Fibroblast of lung (primary cell): Measurements from ENCODE around the gene ASTL. TPM values are rescaled to one million over a fixed set of nuclear protein-coding genes. Genes with fewer than 3 reads are reported as not detected.

Source experiments
- DNase-seq, 2 donors: peaks; one replicate each; pipeline versions ENCODE4 v3.0.0 to v3.0.0-alpha.2; 2010; ENCODE audit warnings: low read depth in 2 of 2
- H2AFZ ChIP-seq: 2 replicates; pipeline ENCODE4 v1.5.1; 2012; ENCODE audit warnings: low read length, control low read depth, inconsistent platforms
- H3K27ac ChIP-seq: 2 replicates; pipeline ENCODE4 v1.5.1; 2011; ENCODE audit warnings: low read length, control low read depth; ENCODE audit not compliant: insufficient read depth
- H3K27me3 ChIP-seq: 2 replicates; pipeline ENCODE4 v1.5.1; 2011; ENCODE audit warnings: mild to moderate bottlenecking, low read length; ENCODE audit not compliant: control insufficient read depth, insufficient read depth
- H3K36me3 ChIP-seq: 2 replicates; pipeline ENCODE4 v1.5.1; 2011; ENCODE audit warnings: low read length; ENCODE audit not compliant: control insufficient read depth, insufficient read depth
- H3K4me1 ChIP-seq: 2 replicates; pipeline ENCODE4 v1.5.1; 2011; ENCODE audit warnings: low read length; ENCODE audit not compliant: control insufficient read depth, insufficient read depth; ENCODE audit errors: extremely low read depth
- H3K4me2 ChIP-seq: 2 replicates; pipeline ENCODE4 v1.5.1; 2011; ENCODE audit warnings: low read length, control low read depth; ENCODE audit not compliant: insufficient read depth; ENCODE audit errors: extremely low read depth
- H3K4me3 ChIP-seq, 4 experiments: fragments of 200-600 bp in 1 of 4; sonication (generic) in 1 of 4; replicated peaks in 1 of 4; 2 replicates each; pipeline ENCODE4 v1.5.1; 2011 to 2016; ENCODE audit warnings: low read length in 4 of 4, low read depth in 3 of 4, mild to moderate bottlenecking in 3 of 4, control low read depth in 2 of 4, inconsistent platforms in 1 of 4, mixed read lengths in 1 of 4; ENCODE audit not compliant: insufficient read depth in 1 of 4; ENCODE audit errors: control extremely low read depth in 1 of 4
- H3K79me2 ChIP-seq: 2 replicates; pipeline ENCODE4 v1.5.1; 2012; ENCODE audit warnings: mild to moderate bottlenecking, low read length, inconsistent platforms; ENCODE audit not compliant: control insufficient read depth, insufficient read depth
- H3K9ac ChIP-seq: 2 replicates; pipeline ENCODE4 v1.5.1; 2011; ENCODE audit warnings: mild to moderate bottlenecking, low read length, control low read depth; ENCODE audit not compliant: insufficient read depth
- H3K9me3 ChIP-seq: 2 replicates; pipeline ENCODE4 v1.5.1; 2012; ENCODE audit warnings: low read depth, low read length; ENCODE audit not compliant: control insufficient read depth, insufficient read depth
- H4K20me1 ChIP-seq: 2 replicates; pipeline ENCODE4 v1.5.1; 2011; ENCODE audit warnings: low read length; ENCODE audit not compliant: control insufficient read depth, insufficient read depth; ENCODE audit errors: extremely low read depth
- CTCF ChIP-seq, 2 donors: IDR thresholded peaks in 1 of 2; conservative IDR thresholded peaks in 1 of 2; 1 replicate in 1 of 2; 2 replicates in 1 of 2; pipeline ENCODE4 v1.5.1; 2011 to 2012; ENCODE audit warnings: low read length in 2 of 2, control low read depth in 1 of 2, inconsistent platforms in 1 of 2, low read depth in 1 of 2, mild to moderate bottlenecking in 1 of 2
- EZH2 ChIP-seq: IDR thresholded peaks from 2 replicates; pipeline ENCODE4 v1.5.1; 2012; ENCODE audit warnings: low read length, control low read depth, mild to moderate bottlenecking; ENCODE audit errors: missing control alignments
- polyA plus RNA-seq, 2 donors: library from polyadenylated mRNA; depleted of rRNA in 1 of 2; stranded (reverse) in 1 of 2; unstranded in 1 of 2; fragments of >200 nt; gene quantifications; 2 replicates each; pipeline ENCODE4 v1.2.1, GENCODE V29; 2011 to 2012; ENCODE audit warnings: missing spikeins in 1 of 2
- total RNA-seq: library from RNA; depleted of rRNA; stranded (reverse); fragments of >200 nt; gene quantifications from 2 replicates; pipeline ENCODE4 v1.2.1, GENCODE V29; 2014

Gene ASTL
- total and polyA plus RNA-seq, 2 donors (not counting 1 experiment from before 2014, with no cell fraction given): not detected

- H3K27me3 ChIP-seq: peaks cover 27% of the 10 kb centered on the region
- H3K9me3 ChIP-seq: no peaks in the 10 kb centered on the region
These were observed 26.3 kb downstream of the ASTL start for GRCh38 chr2:96111823-96112500.

GRCh38 chr2:96111257-96111640 is 27.1 kb downstream of the ASTL start:
- Histone ChIP-seq H3K9ac (no peak overlapping the region), H4K20me1 (no peaks in the 10 kb centered on the region), H3K27me3 (peaks cover 27% of the 10 kb centered on the region), H3K4me3 (no peak overlapping the region), H2AFZ (no peak overlapping the region), H3K36me3 (no peaks in the 10 kb centered on the region), H3K4me1 (no peaks in the 10 kb centered on the region), H3K4me2 (no peak overlapping the region), H3K79me2 (no peaks in the 10 kb centered on the region), H3K27ac (no peak overlapping the region), H3K9me3 (no peaks in the 10 kb centered on the region)
- no peak for DNase-seq
- TF ChIP-seq CTCF (conservative IDR thresholded peaks at IDR 0.05 in 1 of 2, IDR thresholded peaks at IDR 0.05 in 1 of 2; ENCODE audit: low read depth in 1 of 2, low read length in 2 of 2) (no peak), EZH2 (no peak)

More at GRCh38 chr2:96111823-96112500, 26.3 kb downstream of the ASTL start:
- H3K36me3 ChIP-seq: no peaks in the 10 kb centered on the region
- no peaks in the 10 kb centered on the region for H3K79me2 ChIP-seq
- DNase-seq: no peak
- no peak overlapping the region for H2AFZ ChIP-seq
- H4K20me1 ChIP-seq: no peaks in the 10 kb centered on the region
- no peak overlapping the region for H3K4me3 ChIP-seq
- H3K27ac ChIP-seq: no peak overlapping the region
- H3K4me2 ChIP-seq: no peak overlapping the region
- TF ChIP-seq CTCF (conservative IDR thresholded peaks at IDR 0.05 in 1 of 2, IDR thresholded peaks at IDR 0.05 in 1 of 2; ENCODE audit: low read depth in 1 of 2, low read length in 2 of 2): no peak
- no peak for TF ChIP-seq EZH2
- H3K9ac ChIP-seq: no peak overlapping the region
- H3K4me1 ChIP-seq: no peaks in the 10 kb centered on the region

- no peak for DNase-seq
- Histone ChIP-seq H3K4me1 (no peaks in the 10 kb centered on the region), H3K4me2 (no peak overlapping the region), H4K20me1 (no peaks in the 10 kb centered on the region), H3K4me3 (no peak overlapping the region), H3K36me3 (no peaks in the 10 kb centered on the region), H3K9me3 (no peaks in the 10 kb centered on the region), H2AFZ (no peak overlapping the region), H3K9ac (no peak overlapping the region), H3K27me3 (peaks cover 22% of the 10 kb centered on the region), H3K27ac (no peak overlapping the region), H3K79me2 (no peaks in the 10 kb centered on the region)
- no peak for TF ChIP-seq CTCF (conservative IDR thresholded peaks at IDR 0.05 in 1 of 2, IDR thresholded peaks at IDR 0.05 in 1 of 2; ENCODE audit: low read depth in 1 of 2, low read length in 2 of 2)
- TF ChIP-seq EZH2: no peak
These were observed 27.6 kb downstream of the ASTL start for GRCh38 chr2:96110621-96111256.
